ENCODE data around the gene ZSWIM5. TPM values are rescaled to one million over a fixed set of nuclear protein-coding genes. Genes with fewer than 3 reads are reported as not detected.

The ZSWIM5 gene
- polyA plus RNA-seq, 3 donors from 2014 or later, result 0.16 to 0.17 TPM; not detected in 1

Other genes starting within 250 kb of the ZSWIM5 start
- gene EIF2B3, start 220.0 kb downstream of the ZSWIM5 start, polyA plus RNA-seq, result 10 to 100 TPM; 18.1 to 32.7 (median 24.4) TPM
- gene HECTD3, start 195.3 kb downstream of the ZSWIM5 start, polyA plus RNA-seq, result 10 to 100 TPM in 2 of 3 donors, 1 to 10 TPM in 1; 8.2 to 22.4 (median 17.5) TPM
- 100 to 1,000 TPM in 2 of 3 donors, 10 to 100 TPM in 1; 67.6 to 110 (median 102) TPM for gene UROD, start 194.4 kb downstream of the ZSWIM5 start, polyA plus RNA-seq
- gene HPDL, start 120.3 kb upstream of the ZSWIM5 start, polyA plus RNA-seq, result 1 to 10 TPM in 2 of 3 donors, under 1 TPM in 1; 0.90 to 2.2 (median 1.1) TPM
- 10 to 100 TPM in 2 of 3 donors, 1 to 10 TPM in 1; 9.4 to 13.3 (median 10.4) TPM for gene TOE1, start 133.6 kb upstream of the ZSWIM5 start, polyA plus RNA-seq
- gene MUTYH, start 133.8 kb upstream of the ZSWIM5 start, polyA plus RNA-seq, result 10 to 100 TPM in 2 of 3 donors, 1 to 10 TPM in 1; 9.5 to 13.9 (median 11.3) TPM